Daoy (cell line): ENCODE measurements around the gene DPH6. TPM values are rescaled to one million over a fixed set of nuclear protein-coding genes. Genes with fewer than 3 reads are reported as not detected.
"Not testable (repeated sequence)": the region's sequence is repeated elsewhere in the genome, so short reads cannot be mapped to it uniquely, and the experiment has no call there.

Source experiments
- DNase-seq: peaks from one replicate; pipeline ENCODE4 v3.0.0-alpha.2; 2015; ENCODE audit warnings: low read depth
- total RNA-seq: library from RNA; depleted of rRNA; stranded (reverse); fragments of >200 nt; shearing (Covaris generic); gene quantifications from 2 replicates; pipeline ENCODE4 v1.2.3, GENCODE V29; 2014

DPH6 gene
- total RNA-seq, 1 experiment from 2014 or later = 24.8 TPM

- DNase-seq = no peak
Observed at GRCh38 chr15:35329521-35329961, 216.4 kb downstream of the DPH6 start.

- DNase-seq = not testable (repeated sequence)
Observed at GRCh38 chr15:35328836-35329235, 217.1 kb downstream of the DPH6 start.

- no peak for DNase-seq
Observed at GRCh38 chr15:35327789-35328188, 218.2 kb downstream of the DPH6 start.

GRCh38 chr15:35325374-35325941, 220.5 kb downstream of the DPH6 start:
- DNase-seq = no peak

GRCh38 chr15:35323141-35323540, 222.8 kb downstream of the DPH6 start:
- DNase-seq = no peak

- DNase-seq = no peak
Observed at GRCh38 chr15:35321926-35322325, 224.0 kb downstream of the DPH6 start.

GRCh38 chr15:35320911-35321310, 225.1 kb downstream of the DPH6 start:
- no peak for DNase-seq
